NK-92 treated with Interleukin-12 subunit alpha and Interleukin-12 subunit beta, amount 100 ng/mL, for 24 hours (cell line): Measurements from ENCODE around the gene GLCE.
A peak's percentile ranks its signal among the peaks of the same experiment; 100 is the strongest.

Experiments used
- DNase-seq: peaks from one replicate; lab custom pipeline; 2025; lab: John Stamatoyannopoulos, UW

Gene GLCE

GRCh38 chr15:69160141-69160993 is at the start of gene GLCE:
Gene GLCE (plus strand): TSS chr15:69160635. CDS start chr15:69255807, 95,172 bp downstream.
- DNase-seq: peak; percentile 88

- no peak for DNase-seq
Observed at GRCh38 chr15:69114331-69114928, 46.0 kb upstream of the GLCE start.

DNA sequence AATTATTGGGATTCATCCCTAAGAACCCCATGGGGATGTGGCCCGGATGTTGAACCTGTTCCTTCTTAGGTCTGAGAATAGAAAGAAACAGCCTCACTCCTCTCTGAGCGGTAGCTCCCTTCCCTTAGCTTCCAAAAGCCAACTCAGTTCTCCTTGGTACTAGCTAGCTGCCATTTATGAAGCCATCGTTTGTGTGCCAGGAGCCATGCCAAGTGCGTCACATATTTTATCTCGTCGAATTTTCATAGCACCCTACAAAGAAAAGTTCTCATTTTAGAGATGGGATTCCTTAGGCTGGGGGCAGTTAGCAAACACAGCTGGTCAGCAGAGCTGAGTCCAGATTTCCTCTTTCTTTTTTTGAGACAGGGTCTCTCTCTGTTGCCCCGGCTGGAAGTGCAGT is 45.4 kb upstream of the GLCE start:
- DNase-seq: no peak

DNA sequence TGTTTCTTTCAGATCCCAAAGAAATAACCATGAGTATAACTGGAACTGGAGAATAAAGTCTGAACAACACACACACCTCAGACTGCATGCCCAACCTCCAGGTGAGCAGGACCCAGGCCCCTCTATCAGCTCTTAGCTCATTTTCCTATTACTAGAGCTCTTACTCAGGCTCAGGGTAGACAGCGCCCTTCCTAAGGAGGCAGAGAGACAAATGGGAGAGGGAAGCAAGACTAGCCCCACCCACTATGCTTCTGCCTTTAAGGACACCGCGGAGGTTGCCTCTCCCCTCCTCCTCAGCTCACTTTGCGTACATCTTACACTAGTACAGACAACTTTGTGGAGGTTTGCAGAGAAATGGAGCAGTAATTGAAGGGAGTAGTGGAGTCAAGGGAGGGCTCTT is 44.0 kb upstream of the GLCE start:
- DNase-seq: no peak

DNA sequence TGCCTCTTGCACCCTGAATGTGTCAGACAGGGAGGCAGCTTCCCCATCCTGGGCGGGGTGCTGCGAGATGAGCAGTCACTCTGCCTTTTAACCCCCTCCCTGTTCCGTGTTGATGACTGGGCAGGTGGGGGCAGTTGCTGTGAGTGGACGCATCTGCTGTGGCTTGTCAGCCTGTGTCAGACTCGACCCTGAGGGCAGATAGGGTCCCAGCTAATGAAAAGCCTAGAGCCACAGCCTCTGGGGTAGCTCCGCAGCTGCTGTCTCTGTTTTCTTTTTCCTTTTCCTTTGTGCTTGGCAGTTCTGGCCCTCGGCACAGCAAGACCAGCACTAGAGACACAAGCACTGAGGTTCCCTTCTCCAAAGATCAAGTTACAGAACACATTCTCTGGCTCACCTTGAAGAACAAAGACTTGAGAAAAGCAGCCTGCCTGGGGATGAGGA is 43.0 kb upstream of the GLCE start:
- no peak for DNase-seq

DNA sequence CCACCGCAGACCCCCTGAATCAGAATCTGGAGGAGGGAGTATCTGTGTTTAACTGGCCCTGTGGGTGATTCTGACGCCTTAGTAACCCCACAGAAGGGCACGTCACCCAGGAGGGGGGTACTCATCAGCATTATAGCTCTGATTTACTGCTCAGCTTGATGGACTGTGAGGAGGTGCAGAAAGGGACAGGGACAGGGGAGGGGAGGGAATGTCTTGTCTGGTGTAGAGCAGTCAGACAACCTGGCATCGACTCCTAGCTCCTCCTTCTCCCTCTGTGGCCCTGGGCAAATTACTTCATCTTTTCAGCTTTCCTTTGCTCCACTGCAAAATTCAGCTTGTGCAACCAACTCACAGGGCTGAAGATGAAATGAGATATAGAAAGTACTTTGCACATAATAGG is 42.3 kb upstream of the GLCE start:
- no peak for DNase-seq

- no peak for DNase-seq
Observed at GRCh38 chr15:69119001-69119400, 41.4 kb upstream of the GLCE start.

DNA sequence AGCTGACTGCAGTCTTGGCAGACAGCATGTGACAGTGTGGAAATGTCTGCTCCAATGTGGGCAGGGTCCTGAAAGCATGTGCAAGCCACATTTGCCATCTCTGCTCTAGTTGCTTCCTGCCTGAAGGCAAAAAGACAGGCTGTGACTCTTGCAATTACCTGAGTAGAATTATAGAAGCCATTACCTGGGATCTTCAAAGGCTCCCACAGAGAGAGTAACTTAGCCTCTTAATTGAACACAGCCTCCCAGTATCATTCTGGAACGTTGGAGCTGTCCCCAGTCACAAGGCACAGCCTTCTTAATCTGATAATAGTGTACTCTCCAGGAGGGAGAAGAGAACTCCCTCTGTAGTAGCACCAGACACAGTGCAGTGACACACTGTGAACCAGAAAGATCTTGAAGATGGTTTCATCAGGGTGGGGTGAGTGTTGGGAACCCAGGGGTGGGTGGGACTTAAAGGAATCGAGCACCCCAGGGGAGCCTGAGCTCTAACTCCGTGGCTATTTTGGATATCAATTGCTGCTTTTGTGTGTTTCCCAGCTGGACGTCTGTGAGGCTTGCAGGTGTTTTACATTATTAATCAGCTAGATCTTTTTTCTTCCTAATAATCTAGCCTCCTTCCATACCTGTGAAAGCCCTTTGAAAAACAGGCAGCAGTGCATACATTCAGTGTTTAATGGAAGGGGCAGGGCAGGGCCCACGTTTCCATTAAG is 40.6 kb upstream of the GLCE start:
- no peak for DNase-seq

DNA sequence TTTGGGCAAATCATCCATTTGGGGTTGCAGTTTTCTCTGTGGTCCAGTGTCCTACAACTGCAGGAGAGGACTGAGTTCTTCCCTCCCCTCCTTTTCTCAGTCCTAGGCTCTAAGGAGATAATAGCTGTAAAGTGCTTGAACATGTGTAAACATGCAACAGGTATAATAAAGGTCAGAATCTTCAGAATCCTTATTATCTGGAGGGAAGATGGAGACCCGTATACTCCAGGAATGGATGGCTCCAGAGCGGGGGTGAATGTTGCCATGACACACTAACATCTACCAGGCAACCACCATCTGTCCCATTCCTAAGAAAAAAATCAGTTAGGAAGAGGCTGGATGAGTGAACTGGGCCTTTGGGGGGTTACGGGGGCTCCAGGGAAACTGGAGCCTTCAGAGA is 39.7 kb upstream of the GLCE start:
- no peak for DNase-seq

DNA sequence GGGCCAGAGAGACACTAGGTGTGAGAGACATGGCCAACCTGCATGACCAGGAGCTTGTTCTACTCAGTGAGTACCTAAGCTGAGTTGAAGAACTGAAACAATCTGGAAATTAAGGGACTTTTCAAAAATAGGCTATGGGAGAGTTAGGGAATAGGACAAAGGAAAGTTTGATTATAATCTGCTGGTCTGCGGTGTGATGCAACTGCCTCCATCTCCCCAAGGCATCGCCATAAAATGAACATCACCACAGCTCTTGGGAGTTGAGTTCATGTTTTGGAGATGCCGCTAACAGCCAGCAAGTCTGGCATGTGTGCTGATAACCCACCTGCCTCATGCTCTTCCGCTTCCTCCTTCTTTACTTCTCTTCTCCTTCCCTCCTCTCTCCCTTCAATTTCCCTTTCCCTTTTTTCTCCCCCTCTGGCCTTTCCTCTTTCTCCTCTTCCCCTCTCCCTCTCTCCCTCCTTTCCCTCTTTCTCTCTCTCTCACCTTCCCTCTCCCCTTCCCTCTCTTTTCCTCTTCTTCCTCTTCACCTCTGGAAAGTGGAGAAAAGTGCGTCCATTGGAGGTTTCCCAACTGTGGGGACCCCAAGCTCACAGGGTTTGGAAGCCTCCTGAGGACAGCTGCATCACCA is 39.1 kb upstream of the GLCE start:
- no peak for DNase-seq

GRCh38 chr15:69125236-69125635 is 35.2 kb upstream of the GLCE start:
- no peak for DNase-seq

DNA sequence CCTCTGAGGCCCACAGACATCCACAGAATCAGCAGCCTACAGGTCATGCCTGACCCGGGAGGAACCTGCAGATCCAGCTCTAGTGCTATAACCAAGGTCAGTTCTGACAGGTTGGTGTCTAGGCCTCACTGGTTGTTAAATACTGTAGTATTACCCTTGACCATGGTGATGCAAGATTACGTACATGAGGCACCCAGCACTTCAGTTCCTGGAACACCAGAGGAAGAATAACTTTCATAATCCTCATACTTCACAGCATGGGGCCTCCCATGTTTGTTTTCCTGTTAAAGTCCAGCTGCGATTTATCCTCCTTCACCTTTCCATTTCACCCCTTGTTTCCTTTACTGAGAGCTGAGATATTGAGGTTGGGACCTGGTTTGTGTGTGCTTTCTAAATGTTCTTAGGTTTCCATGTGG is 34.4 kb upstream of the GLCE start:
- DNase-seq: peak; percentile 16

DNA sequence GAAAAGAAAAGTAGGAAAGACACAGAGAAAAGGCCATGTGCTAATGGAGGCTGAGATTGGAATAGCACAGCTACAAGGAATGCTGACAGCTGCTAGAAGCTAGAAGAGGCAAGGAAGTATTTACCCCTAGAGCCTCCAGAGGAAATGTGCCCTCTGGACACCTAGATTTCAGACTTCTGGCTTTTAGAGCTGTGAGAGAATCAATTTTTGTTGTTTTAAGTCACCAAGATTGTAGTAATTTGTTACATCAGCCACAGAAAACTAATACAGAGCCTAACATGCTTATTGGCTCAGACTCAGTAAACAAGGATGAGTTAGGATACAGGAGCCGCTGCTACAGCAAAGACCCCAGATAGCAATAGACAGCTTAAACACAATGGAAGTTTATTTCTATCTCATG is 33.1 kb upstream of the GLCE start:
- DNase-seq: no peak

DNA sequence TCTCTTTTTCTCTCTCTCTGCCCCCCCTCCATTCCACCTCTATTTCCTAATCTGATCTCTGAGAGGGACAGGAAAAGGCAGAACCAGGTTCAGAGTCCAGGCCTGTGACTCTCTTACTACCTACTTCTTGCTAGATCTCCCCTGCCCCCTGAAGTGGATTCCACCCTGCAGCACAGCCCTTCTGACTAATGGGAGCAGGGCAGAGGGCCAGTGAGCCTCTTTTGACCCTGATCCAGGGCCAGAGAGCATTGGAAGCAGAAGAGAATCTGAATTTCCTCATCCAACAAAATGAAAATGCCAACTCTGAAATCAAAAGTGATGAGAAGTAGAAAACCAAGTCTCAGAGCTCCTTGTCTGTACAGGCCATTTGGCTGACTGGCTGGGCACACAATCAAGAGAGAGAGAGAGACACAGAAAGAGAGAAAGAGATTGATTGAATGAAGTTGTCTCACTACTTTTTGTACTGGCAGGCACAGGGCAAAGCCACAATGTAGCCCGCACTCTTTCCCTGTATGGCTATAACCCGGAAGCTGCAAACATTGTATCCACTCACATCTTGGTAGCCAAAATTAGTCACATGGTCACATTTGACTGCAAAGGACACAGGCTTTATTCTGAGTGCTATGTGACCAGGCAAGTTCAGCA is 31.6 kb upstream of the GLCE start:
- no peak for DNase-seq

DNA sequence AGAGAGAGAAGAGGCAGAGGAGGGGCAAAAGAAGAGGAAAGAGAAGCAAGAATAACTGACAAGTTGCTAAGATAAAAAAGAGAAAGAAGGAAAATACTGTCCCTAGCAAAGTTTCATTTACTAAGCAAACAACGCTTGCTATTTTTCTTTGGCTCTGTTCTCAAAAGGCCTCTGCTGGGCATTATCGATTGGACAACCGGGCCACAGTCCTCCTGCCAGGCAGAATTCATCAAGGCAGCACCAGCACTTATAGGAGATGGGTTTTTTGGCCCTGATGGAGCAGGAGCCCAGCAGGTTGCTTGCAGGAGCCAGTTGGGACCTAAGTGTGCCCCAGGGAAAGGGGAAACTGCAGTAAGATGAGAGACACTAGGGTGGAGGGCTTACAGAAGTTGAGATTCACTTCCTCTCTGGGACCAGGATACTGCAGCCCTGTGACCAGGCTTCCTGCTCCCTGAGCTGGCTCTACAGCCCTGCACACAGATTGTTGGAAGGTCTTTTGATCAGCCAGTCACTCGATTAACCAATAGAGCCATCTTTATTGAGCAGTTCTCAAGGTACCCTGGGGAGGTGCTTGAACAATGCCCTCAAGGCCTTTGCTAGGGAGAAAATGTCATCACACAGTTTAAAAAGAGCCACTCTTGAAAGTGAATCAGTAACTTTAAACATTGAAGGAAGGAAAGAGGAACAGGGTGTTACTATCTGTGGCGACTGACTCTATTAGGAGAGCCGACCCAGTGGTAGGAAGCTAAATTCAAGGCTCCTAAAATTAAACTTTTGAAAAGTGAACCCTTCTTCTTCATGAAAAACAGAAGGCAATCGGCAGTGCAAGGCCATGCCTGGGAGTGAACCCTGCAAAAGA is 28.8 kb upstream of the GLCE start:
- no peak for DNase-seq

GRCh38 chr15:69132430-69132829 is 28.0 kb upstream of the GLCE start:
- no peak for DNase-seq

GRCh38 chr15:69132977-69133861 is 27.2 kb upstream of the GLCE start:
- no peak for DNase-seq

DNA sequence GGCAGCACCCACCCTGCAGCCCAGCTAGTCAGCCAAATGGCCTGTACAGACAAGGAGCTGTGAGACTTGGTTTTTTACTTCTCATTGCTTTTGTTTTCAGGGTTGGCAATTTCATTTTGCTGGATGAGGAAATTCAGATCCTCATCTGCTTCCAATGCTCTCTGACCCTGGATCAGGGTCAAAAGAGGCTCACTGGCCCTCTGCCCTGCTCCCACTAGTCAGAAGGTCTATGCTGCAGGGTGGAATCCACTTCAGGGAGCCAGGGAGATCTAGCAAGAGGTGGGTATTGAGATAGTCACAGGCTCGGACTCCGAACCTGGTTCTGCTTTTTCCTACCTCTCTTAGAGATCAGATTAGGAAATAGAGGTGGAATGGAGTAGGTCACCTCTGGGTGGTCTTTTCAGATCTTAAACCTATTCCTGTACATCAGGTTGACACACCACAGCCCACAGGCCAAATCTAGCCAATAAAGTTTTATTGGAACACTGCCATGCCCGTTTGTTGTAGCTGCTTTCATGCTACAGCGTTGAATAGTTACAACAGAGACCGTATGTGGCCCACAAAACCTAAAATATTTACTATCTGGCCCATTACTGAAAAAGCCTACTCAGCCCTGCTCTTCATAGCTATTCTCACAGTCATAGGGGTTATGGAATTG is 26.4 kb upstream of the GLCE start:
- no peak for DNase-seq

GRCh38 chr15:69134791-69135190 is 25.6 kb upstream of the GLCE start:
- DNase-seq: no peak
